Measurements from ENCODE around the gene CYP4F12.
"Not testable (repeated sequence)": the region's sequence is repeated elsewhere in the genome, so short reads cannot be mapped to it uniquely, and the experiment has no call there.

Gene CYP4F12

GRCh38 chr19:15651791-15652190, 21.1 kb upstream of the CYP4F12 start:
- no peak for DNase-seq

GRCh38 chr19:15652559-15653278, 20.2 kb upstream of the CYP4F12 start:
- DNase-seq: no peak

- no peak for DNase-seq
Observed at GRCh38 chr19:15656467-15656866, 16.4 kb upstream of the CYP4F12 start.

GRCh38 chr19:15663247-15663646, 9.6 kb upstream of the CYP4F12 start:
- no peak for DNase-seq

GRCh38 chr19:15666186-15666585, 6.7 kb upstream of the CYP4F12 start:
- no peak for DNase-seq

- DNase-seq: no peak
Observed at GRCh38 chr19:15666883-15667282, 6.0 kb upstream of the CYP4F12 start.

GRCh38 chr19:15669440-15669839, 3.4 kb upstream of the CYP4F12 start:
- DNase-seq: no peak

- no peak for DNase-seq
Observed at GRCh38 chr19:15669891-15670290, 3.0 kb upstream of the CYP4F12 start.

- DNase-seq: no peak
Observed at GRCh38 chr19:15671237-15671821, 1.6 kb upstream of the CYP4F12 start.

GRCh38 chr19:15671891-15672579, 852 bp upstream of the CYP4F12 start:
- no peak for DNase-seq

GRCh38 chr19:15673176-15673654, 328 bp downstream of the CYP4F12 start:
- DNase-seq: no peak

- no peak for DNase-seq
Observed at GRCh38 chr19:15675560-15675959, 2.7 kb downstream of the CYP4F12 start.

GRCh38 chr19:15679089-15679488, 6.2 kb downstream of the CYP4F12 start:
- no peak for DNase-seq

GRCh38 chr19:15679865-15680264, 7.0 kb downstream of the CYP4F12 start:
- not testable (repeated sequence) for DNase-seq

GRCh38 chr19:15680478-15681322, 7.8 kb downstream of the CYP4F12 start:
- no peak for DNase-seq

- no peak for DNase-seq
Observed at GRCh38 chr19:15683411-15683810, 10.5 kb downstream of the CYP4F12 start.

- no peak for DNase-seq
Observed at GRCh38 chr19:15684828-15685227, 11.9 kb downstream of the CYP4F12 start.

- no peak for DNase-seq
Observed at GRCh38 chr19:15696654-15697194, 23.8 kb downstream of the CYP4F12 start.

GRCh38 chr19:15701757-15702533, 29.1 kb downstream of the CYP4F12 start:
- peak; percentile 14 for DNase-seq

GRCh38 chr19:15702534-15702930, 29.6 kb downstream of the CYP4F12 start:
- DNase-seq: peak; percentile 72

GRCh38 chr19:15714638-15715037, 41.8 kb downstream of the CYP4F12 start:
- DNase-seq: no peak

- DNase-seq: no peak
Observed at GRCh38 chr19:15715642-15716041, 42.8 kb downstream of the CYP4F12 start.
